Measurements from ENCODE around the gene RAI1. TPM values are rescaled to one million over a fixed set of nuclear protein-coding genes. Genes with fewer than 3 reads are reported as not detected.
A peak's percentile ranks its signal among the peaks of the same experiment; 100 is the strongest.

Gene RAI1
- total and polyA plus RNA-seq, 5 donors from 2014 or later: 0.80 to 11.4 (median 1.1) TPM

- H3K9me3 Mint-ChIP-seq: no peaks in the 10 kb centered on the region
- peaks cover 7% of the 10 kb centered on the region for H3K27me3 Mint-ChIP-seq
- Histone ChIP-seq H3K27ac (ENCODE audit: insufficient read depth, low read length, poor library complexity, severe bottlenecking) (no peak overlapping the region), H3K4me3 (ENCODE audit: low read depth, low read length) (no peak overlapping the region), H3K27me3 (ENCODE audit: control insufficient read depth, insufficient read depth, low read length) (no peaks in the 10 kb centered on the region), H3K9me3 (ENCODE audit: control insufficient read depth in 2 of 2, low read length in 2 of 2) (no peaks in the 10 kb centered on the region), H3K36me3 (ENCODE audit: control insufficient read depth, insufficient read depth, low read length) (no peaks in the 10 kb centered on the region), H3K4me1 (ENCODE audit: control insufficient read depth, insufficient read depth, low read length, poor library complexity, severe bottlenecking) (peaks cover 16% of the 10 kb centered on the region)
- no peak overlapping the region for H3K4me3 Mint-ChIP-seq
- H3K27ac Mint-ChIP-seq: peak overlapping the region in 2 of 3 donors; percentile 71 to 78
- ATAC-seq (ENCODE audit: low read depth in 2 of 2): no peak
- H3K4me1 Mint-ChIP-seq: peaks cover 0 to 30% (median 15%) of the 10 kb centered on the region in 4 donors
- no peak for DNase-seq
- H3K36me3 Mint-ChIP-seq: peaks cover 4% of the 10 kb centered on the region
Measured at GRCh38 chr17:17728146-17728545, 46.9 kb downstream of the RAI1 start.

GRCh38 chr17:17728550-17729251 lies 47.4 kb downstream of the RAI1 start:
- no peaks in the 10 kb centered on the region for H3K36me3 ChIP-seq (ENCODE audit: control insufficient read depth, insufficient read depth, low read length)
- ATAC-seq (ENCODE audit: low read depth in 2 of 2) (no peak), DNase-seq (no peak)
- H3K27me3 Mint-ChIP-seq: peaks cover 3% of the 10 kb centered on the region
- H3K36me3 Mint-ChIP-seq: peaks cover 4% of the 10 kb centered on the region
- H3K27ac Mint-ChIP-seq: peak overlapping the region in 1 of 3 donors; percentile 71
- no peaks in the 10 kb centered on the region for H3K9me3 ChIP-seq (ENCODE audit: control insufficient read depth in 2 of 2, low read length in 2 of 2)
- no peaks in the 10 kb centered on the region for H3K9me3 Mint-ChIP-seq
- no peaks in the 10 kb centered on the region for H3K27me3 ChIP-seq (ENCODE audit: control insufficient read depth, insufficient read depth, low read length)
- H3K4me3 ChIP-seq (ENCODE audit: low read depth, low read length): no peak overlapping the region
- peaks cover 10% of the 10 kb centered on the region for H3K4me1 ChIP-seq (ENCODE audit: control insufficient read depth, insufficient read depth, low read length, poor library complexity, severe bottlenecking)
- no peak overlapping the region for H3K4me3 Mint-ChIP-seq
- H3K27ac ChIP-seq (ENCODE audit: insufficient read depth, low read length, poor library complexity, severe bottlenecking): no peak overlapping the region
- H3K4me1 Mint-ChIP-seq: peaks cover 0 to 28% (median 12%) of the 10 kb centered on the region in 4 donors

- Mint-ChIP-seq H3K27me3 (no peaks in the 10 kb centered on the region), H3K27ac (no peak overlapping the region), H3K36me3 (peaks cover 4% of the 10 kb centered on the region), H3K9me3 (no peaks in the 10 kb centered on the region), H3K4me3 (no peak overlapping the region), H3K4me1 (peaks cover 0 to 21% (median 10%) of the 10 kb centered on the region in 4 donors)
- Histone ChIP-seq H3K27ac (ENCODE audit: insufficient read depth, low read length, poor library complexity, severe bottlenecking) (no peak overlapping the region), H3K36me3 (ENCODE audit: control insufficient read depth, insufficient read depth, low read length) (no peaks in the 10 kb centered on the region), H3K27me3 (ENCODE audit: control insufficient read depth, insufficient read depth, low read length) (no peaks in the 10 kb centered on the region), H3K9me3 (ENCODE audit: control insufficient read depth in 2 of 2, low read length in 2 of 2) (no peaks in the 10 kb centered on the region), H3K4me3 (ENCODE audit: low read depth, low read length) (no peak overlapping the region), H3K4me1 (ENCODE audit: control insufficient read depth, insufficient read depth, low read length, poor library complexity, severe bottlenecking) (peaks cover 1% of the 10 kb centered on the region)
- DNase-seq (peak; percentile 31 to 71 (median 58)), ATAC-seq (ENCODE audit: low read depth in 2 of 2) (peak; percentile 74 to 89)
Measured at GRCh38 chr17:17729620-17730249, 48.5 kb downstream of the RAI1 start.

- Histone ChIP-seq H3K36me3 (ENCODE audit: control insufficient read depth, insufficient read depth, low read length) (no peaks in the 10 kb centered on the region), H3K9me3 (ENCODE audit: control insufficient read depth in 2 of 2, low read length in 2 of 2) (no peaks in the 10 kb centered on the region), H3K27ac (ENCODE audit: insufficient read depth, low read length, poor library complexity, severe bottlenecking) (no peak overlapping the region), H3K4me1 (ENCODE audit: control insufficient read depth, insufficient read depth, low read length, poor library complexity, severe bottlenecking) (no peaks in the 10 kb centered on the region), H3K27me3 (ENCODE audit: control insufficient read depth, insufficient read depth, low read length) (no peaks in the 10 kb centered on the region), H3K4me3 (ENCODE audit: low read depth, low read length) (no peak overlapping the region)
- DNase-seq (no peak), ATAC-seq (ENCODE audit: low read depth in 2 of 2) (no peak)
- H3K27ac Mint-ChIP-seq: no peak overlapping the region
- no peaks in the 10 kb centered on the region for H3K27me3 Mint-ChIP-seq
- H3K4me3 Mint-ChIP-seq: no peak overlapping the region
- peaks cover 4% of the 10 kb centered on the region for H3K36me3 Mint-ChIP-seq
- peaks cover 0 to 18% (median 10%) of the 10 kb centered on the region in 4 donors for H3K4me1 Mint-ChIP-seq
- H3K9me3 Mint-ChIP-seq: no peaks in the 10 kb centered on the region
Measured at GRCh38 chr17:17730250-17730935, 49.1 kb downstream of the RAI1 start.

GRCh38 chr17:17732444-17732843 lies 51.2 kb downstream of the RAI1 start:
- Mint-ChIP-seq H3K4me3 (no peak overlapping the region), H3K27ac (no peak overlapping the region), H3K27me3 (no peaks in the 10 kb centered on the region), H3K9me3 (no peaks in the 10 kb centered on the region), H3K4me1 (peaks cover 0 to 20% (median 13%) of the 10 kb centered on the region in 4 donors), H3K36me3 (peaks cover 4% of the 10 kb centered on the region)
- no peaks in the 10 kb centered on the region for H3K9me3 ChIP-seq (ENCODE audit: control insufficient read depth in 2 of 2, low read length in 2 of 2)
- peaks cover under 1% of the 10 kb centered on the region for H3K4me1 ChIP-seq (ENCODE audit: control insufficient read depth, insufficient read depth, low read length, poor library complexity, severe bottlenecking)
- H3K27me3 ChIP-seq (ENCODE audit: control insufficient read depth, insufficient read depth, low read length): no peaks in the 10 kb centered on the region
- no peaks in the 10 kb centered on the region for H3K36me3 ChIP-seq (ENCODE audit: control insufficient read depth, insufficient read depth, low read length)
- no peak overlapping the region for H3K27ac ChIP-seq (ENCODE audit: insufficient read depth, low read length, poor library complexity, severe bottlenecking)
- ATAC-seq (ENCODE audit: low read depth in 2 of 2) (no peak), DNase-seq (no peak)
- H3K4me3 ChIP-seq (ENCODE audit: low read depth, low read length): no peak overlapping the region

DNA sequence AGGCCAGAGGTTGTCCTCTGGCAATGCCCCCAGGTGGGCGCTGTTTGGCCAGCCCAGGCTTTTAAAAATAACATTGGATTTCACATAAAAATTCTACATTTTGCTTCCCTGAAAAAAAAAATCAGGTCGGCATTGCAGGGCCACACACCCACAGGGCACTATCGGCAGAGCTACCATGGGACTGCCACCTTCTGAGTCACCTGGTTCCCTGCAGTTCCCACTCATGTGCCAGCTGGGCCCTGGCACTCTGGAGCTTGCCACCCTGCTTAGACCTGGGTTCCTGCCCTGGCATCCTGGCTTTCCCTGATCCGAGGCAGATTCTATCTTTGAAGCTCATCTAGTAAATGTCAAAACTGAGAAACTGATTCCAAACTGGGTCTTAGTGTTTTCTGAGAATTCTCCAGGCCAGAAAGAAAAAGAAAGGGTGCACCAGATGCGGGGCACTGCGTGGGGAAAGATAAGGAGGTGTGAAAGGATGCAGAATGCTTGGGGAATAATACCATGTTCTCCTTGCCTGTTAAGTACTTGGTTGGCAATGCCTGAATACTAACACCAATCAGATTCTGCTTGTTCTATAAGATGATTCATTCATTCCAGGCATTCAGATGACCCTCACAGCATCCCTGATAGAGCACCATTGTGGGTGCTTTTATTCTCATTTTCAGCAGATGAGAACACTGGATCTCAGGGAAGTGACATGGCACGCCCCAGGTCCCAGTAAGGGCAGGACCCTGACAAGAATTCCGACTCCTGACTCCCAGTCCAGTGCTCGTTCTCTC lies 51.8 kb downstream of the RAI1 start:
- Mint-ChIP-seq H3K36me3 (peaks cover 4% of the 10 kb centered on the region), H3K9me3 (no peaks in the 10 kb centered on the region), H3K27ac (peak overlapping the region in 1 of 3 donors; percentile 5), H3K4me1 (peaks cover 0 to 20% (median 13%) of the 10 kb centered on the region in 4 donors), H3K27me3 (no peaks in the 10 kb centered on the region), H3K4me3 (no peak overlapping the region)
- Histone ChIP-seq H3K9me3 (ENCODE audit: control insufficient read depth in 2 of 2, low read length in 2 of 2) (no peaks in the 10 kb centered on the region), H3K27ac (ENCODE audit: insufficient read depth, low read length, poor library complexity, severe bottlenecking) (no peak overlapping the region), H3K27me3 (ENCODE audit: control insufficient read depth, insufficient read depth, low read length) (no peaks in the 10 kb centered on the region), H3K4me1 (ENCODE audit: control insufficient read depth, insufficient read depth, low read length, poor library complexity, severe bottlenecking) (peaks cover 2% of the 10 kb centered on the region), H3K36me3 (ENCODE audit: control insufficient read depth, insufficient read depth, low read length) (no peaks in the 10 kb centered on the region), H3K4me3 (ENCODE audit: low read depth, low read length) (no peak overlapping the region)
- ATAC-seq (ENCODE audit: low read depth in 2 of 2): no peak
- DNase-seq: no peak

All from CD4-positive, CD25-positive, alpha-beta regulatory T cell (primary cell).